Stimulated activated naive CD4-positive, alpha-beta T cell (primary cell): ENCODE data around the gene IL34.

Experiments used
- DNase-seq, 6 experiments: peaks; one replicate each; lab custom pipeline; 2025; lab: John Stamatoyannopoulos, UW

The IL34 gene

GRCh38 chr16:70702624-70703023, 56.3 kb downstream of the IL34 start:
- no peak for DNase-seq

- DNase-seq = no peak
Measured at GRCh38 chr16:70703041-70703834, 56.9 kb downstream of the IL34 start.

DNA sequence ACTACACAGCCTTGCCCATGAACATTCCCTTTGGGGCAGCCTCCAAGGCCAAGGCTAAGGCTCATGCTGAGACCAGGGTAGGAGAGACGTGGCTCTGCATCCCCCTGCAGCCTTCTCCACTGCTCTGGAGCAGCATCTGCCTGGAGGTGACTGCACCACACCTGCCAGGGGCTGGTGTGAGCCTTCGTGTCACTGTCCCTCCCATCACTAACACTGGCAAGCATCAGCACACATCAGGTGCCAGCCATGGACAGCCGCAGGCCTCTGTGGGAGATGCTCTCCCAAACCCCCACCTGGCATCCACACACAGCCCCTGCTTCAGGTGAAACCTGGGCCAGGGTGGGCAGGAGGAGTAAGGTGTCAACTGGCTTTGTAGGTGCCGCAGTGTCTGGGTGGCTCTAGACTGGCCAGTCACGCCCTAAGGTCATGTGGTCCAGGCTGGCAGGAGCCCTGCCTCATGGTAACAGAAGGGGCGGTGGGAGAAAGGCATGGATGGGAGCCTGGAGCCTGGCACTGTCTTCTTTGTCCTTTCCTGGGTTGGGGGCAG, 57.5 kb downstream of the IL34 start:
- no peak for DNase-seq

- DNase-seq = no peak
Measured at GRCh38 chr16:70704586-70704985, 58.2 kb downstream of the IL34 start.

DNA sequence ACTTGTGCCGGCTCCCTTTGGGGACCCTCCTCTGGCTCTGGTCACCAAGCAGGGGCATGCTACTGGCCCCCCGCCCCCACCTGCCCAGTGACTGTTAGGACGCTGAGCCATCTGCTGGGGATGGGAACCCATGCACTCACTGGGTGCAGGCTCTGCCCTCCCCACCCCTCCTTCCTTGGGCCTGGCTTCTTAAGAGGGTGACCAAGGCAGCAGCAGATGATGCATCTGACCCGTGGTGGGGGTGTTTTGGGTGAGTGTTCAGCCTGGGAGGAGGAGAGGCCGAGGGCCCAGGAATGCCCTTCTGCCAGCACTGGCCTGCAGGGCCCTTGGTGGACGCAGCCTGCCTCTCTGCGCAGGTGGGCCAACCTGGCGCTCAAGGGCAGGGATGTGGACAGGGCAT, 58.7 kb downstream of the IL34 start:
- DNase-seq = no peak

DNA sequence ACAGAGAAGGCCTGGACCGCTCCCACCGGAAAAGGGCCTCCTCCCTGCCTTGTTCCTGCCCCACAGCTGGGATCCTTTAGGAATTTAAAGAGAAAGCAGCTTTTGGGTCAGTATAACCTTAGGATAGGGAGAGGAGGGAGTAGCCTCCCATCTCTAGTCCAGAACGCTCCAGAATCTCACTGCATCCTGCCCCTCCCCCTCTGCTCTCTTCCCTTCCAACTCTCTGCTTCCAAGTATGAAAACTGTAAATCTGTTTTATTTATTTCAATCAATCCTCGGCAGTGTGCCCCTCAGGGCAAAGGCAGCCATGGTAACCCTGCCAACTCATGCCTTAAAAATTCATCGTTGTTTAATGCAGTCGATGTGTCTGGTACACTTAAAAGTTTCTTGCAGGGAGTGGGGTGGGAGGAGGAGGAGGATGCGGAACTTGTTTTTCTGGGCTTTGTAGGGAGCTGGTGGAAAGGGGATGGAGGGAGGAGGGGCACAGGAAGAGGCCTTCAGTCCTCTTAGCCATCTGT, 60.6 kb downstream of the IL34 start:
- no peak for DNase-seq

DNA sequence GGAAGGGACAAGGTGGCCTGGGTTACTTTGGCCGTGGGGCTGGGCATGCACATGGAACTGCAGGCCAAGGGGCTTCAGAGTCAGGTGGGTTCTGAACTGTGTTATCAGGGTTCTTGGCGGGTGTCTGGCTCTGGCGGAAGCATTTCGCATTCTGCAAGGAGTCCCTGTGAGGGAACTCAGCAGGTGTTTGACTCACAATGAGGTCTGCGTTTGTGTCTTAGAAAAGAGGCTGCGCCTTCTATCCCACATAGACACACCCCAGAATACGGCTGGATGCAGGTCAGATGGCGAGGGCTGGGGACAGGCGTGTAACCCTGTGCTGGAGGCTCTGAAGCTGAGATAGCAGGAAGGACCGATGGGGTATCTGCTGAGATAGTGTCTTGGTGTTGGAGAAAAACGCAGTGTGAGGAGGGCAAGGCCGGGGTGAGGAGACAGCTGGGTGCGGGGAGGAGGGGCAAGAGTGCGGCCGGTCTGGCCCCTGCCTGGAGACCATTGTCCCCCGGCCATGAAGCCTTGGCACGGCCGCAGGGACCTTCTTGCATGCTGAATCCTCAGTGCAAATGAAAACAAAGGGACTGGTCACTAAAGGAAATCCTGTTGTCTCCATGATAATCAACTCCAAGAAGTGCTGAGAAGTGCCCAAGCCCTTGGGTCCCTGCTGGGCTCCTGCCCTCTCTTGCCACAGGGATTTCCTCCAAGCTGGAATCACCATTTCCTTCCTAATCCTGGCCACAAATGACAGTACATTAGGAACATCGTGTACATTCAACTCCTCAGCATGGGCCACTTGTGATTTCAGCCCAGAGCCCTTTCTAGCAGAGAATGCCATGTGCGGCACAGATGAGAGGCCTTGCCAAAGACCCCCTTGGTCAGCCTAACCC, 62.2 kb downstream of the IL34 start:
- no peak for DNase-seq

DNA sequence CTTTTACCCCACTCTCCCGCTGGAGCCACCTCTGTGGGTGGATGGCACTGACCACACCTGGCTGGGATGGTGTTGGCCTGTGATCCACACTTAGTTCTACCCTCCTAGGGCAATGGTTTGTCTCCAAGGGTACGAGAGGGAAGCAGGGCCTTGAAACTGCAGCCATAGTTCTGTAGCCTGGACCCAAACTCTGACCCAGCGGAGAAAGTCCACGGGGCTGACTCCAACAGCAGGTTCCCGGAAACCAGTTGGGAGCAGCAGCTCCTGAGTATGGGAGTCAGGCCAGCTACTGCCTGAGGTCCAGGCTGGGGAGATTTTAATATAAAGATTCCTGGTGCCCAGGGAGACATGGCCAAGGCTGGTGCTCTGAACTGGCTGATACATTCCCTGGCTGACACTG, 63.1 kb downstream of the IL34 start:
- DNase-seq = no peak

DNA sequence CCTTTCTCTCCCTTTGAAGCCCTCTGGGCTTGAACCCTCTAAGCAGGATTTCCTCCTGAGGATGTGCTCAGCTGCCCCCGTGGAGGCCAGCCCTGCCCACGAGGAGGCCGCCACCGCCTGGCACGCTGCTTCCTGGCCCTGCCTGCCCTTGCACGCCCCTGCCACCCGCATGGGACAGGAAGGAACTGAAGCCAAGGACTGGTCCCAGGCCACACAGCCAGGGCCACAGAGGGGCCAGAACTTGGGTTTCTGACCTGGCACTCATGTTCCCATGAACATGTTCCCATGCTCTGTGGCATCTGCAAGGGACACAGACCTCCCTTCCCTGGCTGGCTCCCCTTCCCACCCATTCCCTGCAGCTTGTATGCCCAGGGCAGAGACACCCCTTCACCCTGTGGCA, 63.6 kb downstream of the IL34 start:
- no peak for DNase-seq
